ENCODE data around the gene ARID5B.

ARID5B gene

DNA sequence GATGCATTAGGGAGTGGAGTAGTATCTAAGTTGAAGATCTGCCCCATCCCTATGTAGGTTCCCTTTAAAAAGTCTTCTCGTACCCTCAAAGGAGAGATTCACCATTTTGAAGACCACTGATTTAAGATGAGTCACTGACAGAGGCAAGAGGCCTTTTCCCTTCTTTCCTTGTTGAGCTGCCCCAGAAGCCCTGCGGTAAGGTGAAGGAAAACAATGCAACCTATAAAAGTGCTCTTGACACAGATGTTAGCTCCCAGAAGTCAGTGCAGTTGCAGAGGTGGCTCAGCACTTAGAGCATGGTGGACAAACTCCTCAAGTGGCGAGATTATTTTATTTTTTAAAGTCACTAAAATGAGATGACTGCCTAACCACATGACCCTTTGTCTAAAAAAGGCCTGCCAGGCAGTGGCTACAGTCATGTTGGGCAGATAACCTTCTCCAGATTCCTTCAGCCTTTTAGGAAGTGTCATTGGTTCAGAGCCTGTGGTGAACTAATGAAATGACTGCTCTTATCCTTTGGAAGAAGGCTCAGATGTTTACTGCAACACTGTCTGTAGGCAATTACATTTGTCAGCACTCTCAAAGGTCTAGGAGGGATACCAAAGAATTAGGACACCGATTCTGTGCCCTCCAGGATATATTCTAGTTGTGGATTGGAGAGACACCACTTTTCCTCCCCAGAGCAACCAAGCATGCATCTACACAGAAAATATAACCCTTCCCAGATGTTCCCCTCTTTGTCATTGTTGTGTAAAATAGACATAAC, 88.7 kb downstream of the ARID5B start:
- Histone ChIP-seq H3K27me3 (ENCODE audit: control insufficient read depth, insufficient read depth, low read length) (no peaks in the 10 kb centered on the region), H3K9ac (ENCODE audit: low read length) (no peak overlapping the region), H3K4me3 (ENCODE audit: low read length) (no peak overlapping the region), H3K36me3 (ENCODE audit: control insufficient read depth, low read depth, low read length) (no peaks in the 10 kb centered on the region), H3K4me1 (ENCODE audit: control insufficient read depth, low read depth, low read length) (peaks cover 46% of the 10 kb centered on the region), H3K27ac (ENCODE audit: low read length) (no peak overlapping the region), H3K9me3 (ENCODE audit: control insufficient read depth, low read depth, low read length) (no peaks in the 10 kb centered on the region)

DNA sequence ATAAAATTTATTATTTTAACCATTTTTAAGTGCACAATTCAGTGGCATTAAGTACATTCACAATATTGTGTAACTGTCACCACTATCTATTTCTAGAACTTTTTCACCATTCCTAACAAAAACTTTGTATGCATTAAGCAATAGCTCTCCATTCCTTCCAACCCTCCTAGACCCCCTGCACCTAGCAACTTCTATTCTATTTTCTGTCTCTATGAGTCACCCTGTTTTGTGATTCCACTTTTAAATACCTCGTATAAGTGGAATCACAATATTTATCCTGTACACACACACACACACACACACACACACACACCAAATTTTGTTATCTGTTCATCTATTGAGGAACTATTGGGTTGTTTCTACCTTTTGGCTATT, 89.2 kb downstream of the ARID5B start:
- Histone ChIP-seq H3K9me3 (ENCODE audit: control insufficient read depth, low read depth, low read length) (no peaks in the 10 kb centered on the region), H3K27ac (ENCODE audit: low read length) (no peak overlapping the region), H3K4me3 (ENCODE audit: low read length) (no peak overlapping the region), H3K27me3 (ENCODE audit: control insufficient read depth, insufficient read depth, low read length) (no peaks in the 10 kb centered on the region), H3K36me3 (ENCODE audit: control insufficient read depth, low read depth, low read length) (no peaks in the 10 kb centered on the region), H3K9ac (ENCODE audit: low read length) (no peak overlapping the region), H3K4me1 (ENCODE audit: control insufficient read depth, low read depth, low read length) (peaks cover 41% of the 10 kb centered on the region)

DNA sequence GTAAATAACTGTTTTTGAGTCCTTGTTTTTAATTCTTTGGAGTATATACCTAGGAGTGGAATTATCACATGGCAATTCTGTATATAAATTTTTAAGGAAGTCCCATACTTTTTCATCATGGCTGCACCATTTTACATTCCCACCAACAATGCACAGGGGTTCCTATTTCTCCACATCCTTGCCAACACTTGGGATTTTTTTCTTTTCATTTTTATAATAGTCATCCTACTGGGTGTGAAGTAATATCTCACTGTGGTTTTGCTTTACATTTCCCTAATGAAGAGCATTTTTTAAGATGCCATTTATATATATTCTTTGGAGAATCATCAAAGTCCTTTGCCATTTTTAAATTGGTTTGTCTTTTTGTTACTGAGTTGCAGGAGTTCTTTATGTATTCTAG, 89.7 kb downstream of the ARID5B start:
- Histone ChIP-seq H3K9ac (ENCODE audit: low read length) (no peak overlapping the region), H3K4me3 (ENCODE audit: low read length) (no peak overlapping the region), H3K9me3 (ENCODE audit: control insufficient read depth, low read depth, low read length) (no peaks in the 10 kb centered on the region), H3K36me3 (ENCODE audit: control insufficient read depth, low read depth, low read length) (no peaks in the 10 kb centered on the region), H3K27ac (ENCODE audit: low read length) (no peak overlapping the region), H3K4me1 (ENCODE audit: control insufficient read depth, low read depth, low read length) (peaks cover 37% of the 10 kb centered on the region), H3K27me3 (ENCODE audit: control insufficient read depth, insufficient read depth, low read length) (no peaks in the 10 kb centered on the region)

DNA sequence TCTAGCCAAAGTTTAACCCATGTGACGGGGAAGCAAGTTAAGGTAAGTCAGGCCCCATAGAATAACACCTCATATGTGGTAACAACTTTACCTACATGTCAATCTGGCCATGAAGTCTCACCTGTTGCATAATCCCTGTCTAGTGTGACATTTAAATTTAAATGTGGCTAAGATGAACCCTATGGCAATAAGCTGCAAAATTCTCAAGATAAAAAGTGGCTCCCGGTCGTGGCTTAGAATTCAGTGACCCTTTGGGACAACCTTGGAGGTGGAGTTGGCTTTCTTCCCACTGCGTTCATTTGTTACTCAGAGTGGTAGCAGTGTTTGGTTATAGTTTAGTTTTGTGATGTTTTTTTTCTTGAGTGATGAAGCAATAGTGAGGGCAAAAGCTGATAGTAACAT, 90.6 kb downstream of the ARID5B start:
- no peaks in the 10 kb centered on the region for H3K36me3 ChIP-seq (ENCODE audit: control insufficient read depth, low read depth, low read length)
- H3K27ac ChIP-seq (ENCODE audit: low read length) = no peak overlapping the region
- H3K9me3 ChIP-seq (ENCODE audit: control insufficient read depth, low read depth, low read length) = no peaks in the 10 kb centered on the region
- H3K27me3 ChIP-seq (ENCODE audit: control insufficient read depth, insufficient read depth, low read length) = no peaks in the 10 kb centered on the region
- no peak overlapping the region for H3K4me3 ChIP-seq (ENCODE audit: low read length)
- H3K9ac ChIP-seq (ENCODE audit: low read length) = no peak overlapping the region
- peaks cover 28% of the 10 kb centered on the region for H3K4me1 ChIP-seq (ENCODE audit: control insufficient read depth, low read depth, low read length)

DNA sequence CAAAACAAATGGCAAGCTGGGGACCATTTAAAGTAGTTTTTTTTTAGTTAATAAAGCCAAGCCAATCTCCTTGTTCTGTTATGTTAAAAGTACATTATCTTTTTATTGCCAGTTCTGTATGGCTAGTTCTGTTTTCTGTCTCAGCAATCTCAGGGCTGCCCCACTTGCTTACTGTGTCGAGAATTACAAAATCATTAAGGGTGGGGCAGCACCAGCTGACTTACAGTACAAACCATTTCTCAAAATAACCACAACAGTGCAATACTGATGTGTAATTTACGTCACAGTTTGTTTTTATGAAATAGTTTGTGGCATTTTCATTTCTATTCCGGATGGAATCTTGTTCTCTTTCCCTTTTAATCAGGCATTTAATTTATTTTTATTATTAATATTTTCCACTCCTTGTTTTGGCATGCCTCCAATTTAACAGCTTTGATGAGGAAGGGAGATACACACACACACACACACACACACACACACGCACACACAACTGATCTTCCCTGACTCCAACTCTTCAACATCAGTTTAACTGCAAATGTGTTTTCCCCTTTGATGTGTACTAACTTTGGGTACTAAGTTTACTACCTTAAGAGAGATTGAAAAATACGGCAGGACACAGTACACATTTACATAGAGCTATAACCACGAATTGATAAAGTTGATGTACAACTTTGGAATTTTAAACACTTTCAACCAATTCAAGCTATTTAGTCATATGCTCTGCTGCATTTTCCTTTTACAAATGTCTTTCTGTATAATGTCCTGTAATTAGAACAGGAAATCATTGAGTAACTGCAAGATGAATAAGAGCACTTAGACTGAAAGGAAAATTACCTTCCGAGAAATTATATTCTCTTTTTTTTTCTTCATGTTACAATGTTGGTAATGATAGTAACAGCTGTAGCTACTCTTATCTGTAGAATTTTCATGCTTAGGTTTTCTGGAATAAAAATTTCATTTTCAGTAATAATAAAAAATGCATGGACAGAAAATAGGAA, 91.5 kb downstream of the ARID5B start:
- no peak overlapping the region for H3K27ac ChIP-seq (ENCODE audit: low read length)
- H3K4me3 ChIP-seq (ENCODE audit: low read length) = no peak overlapping the region
- no peaks in the 10 kb centered on the region for H3K36me3 ChIP-seq (ENCODE audit: control insufficient read depth, low read depth, low read length)
- no peaks in the 10 kb centered on the region for H3K9me3 ChIP-seq (ENCODE audit: control insufficient read depth, low read depth, low read length)
- H3K4me1 ChIP-seq (ENCODE audit: control insufficient read depth, low read depth, low read length) = peaks cover 20% of the 10 kb centered on the region
- H3K9ac ChIP-seq (ENCODE audit: low read length) = no peak overlapping the region
- no peaks in the 10 kb centered on the region for H3K27me3 ChIP-seq (ENCODE audit: control insufficient read depth, insufficient read depth, low read length)

DNA sequence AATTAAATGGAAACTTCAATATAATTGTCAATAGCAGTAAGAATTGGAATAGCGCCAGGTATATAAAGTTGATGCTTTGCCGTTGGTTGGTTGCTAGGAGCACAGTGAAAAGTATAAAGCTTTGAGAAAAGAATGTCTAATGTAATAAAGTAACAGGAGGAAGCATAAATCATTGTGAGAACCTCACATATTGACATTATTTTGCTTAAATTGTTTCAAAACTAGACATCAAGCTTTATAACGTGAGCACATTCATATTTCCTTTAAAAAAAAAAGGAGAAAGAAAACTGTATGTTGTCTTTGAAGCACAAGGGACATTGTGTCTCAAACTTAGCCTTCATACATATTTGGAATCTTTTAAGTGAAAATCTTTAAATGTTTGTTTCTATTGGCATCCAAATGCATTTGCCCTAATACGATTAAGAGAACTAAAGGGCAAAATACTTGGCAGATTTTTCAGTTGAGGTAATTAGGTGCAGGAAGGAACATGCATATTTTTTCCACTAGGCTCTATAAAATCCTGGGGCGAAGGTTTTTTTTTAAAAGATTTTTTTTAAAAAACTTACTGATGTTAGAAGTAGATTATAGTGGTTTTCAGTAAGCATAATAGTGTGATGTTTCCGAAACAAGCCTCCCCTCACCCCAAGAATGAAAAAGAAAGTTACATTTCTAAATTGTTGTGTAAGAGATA, 92.4 kb downstream of the ARID5B start:
- peaks cover 18% of the 10 kb centered on the region for H3K4me1 ChIP-seq (ENCODE audit: control insufficient read depth, low read depth, low read length)
- no peak overlapping the region for H3K4me3 ChIP-seq (ENCODE audit: low read length)
- H3K36me3 ChIP-seq (ENCODE audit: control insufficient read depth, low read depth, low read length) = no peaks in the 10 kb centered on the region
- H3K9me3 ChIP-seq (ENCODE audit: control insufficient read depth, low read depth, low read length) = no peaks in the 10 kb centered on the region
- H3K27me3 ChIP-seq (ENCODE audit: control insufficient read depth, insufficient read depth, low read length) = no peaks in the 10 kb centered on the region
- H3K9ac ChIP-seq (ENCODE audit: low read length) = no peak overlapping the region
- no peak overlapping the region for H3K27ac ChIP-seq (ENCODE audit: low read length)

DNA sequence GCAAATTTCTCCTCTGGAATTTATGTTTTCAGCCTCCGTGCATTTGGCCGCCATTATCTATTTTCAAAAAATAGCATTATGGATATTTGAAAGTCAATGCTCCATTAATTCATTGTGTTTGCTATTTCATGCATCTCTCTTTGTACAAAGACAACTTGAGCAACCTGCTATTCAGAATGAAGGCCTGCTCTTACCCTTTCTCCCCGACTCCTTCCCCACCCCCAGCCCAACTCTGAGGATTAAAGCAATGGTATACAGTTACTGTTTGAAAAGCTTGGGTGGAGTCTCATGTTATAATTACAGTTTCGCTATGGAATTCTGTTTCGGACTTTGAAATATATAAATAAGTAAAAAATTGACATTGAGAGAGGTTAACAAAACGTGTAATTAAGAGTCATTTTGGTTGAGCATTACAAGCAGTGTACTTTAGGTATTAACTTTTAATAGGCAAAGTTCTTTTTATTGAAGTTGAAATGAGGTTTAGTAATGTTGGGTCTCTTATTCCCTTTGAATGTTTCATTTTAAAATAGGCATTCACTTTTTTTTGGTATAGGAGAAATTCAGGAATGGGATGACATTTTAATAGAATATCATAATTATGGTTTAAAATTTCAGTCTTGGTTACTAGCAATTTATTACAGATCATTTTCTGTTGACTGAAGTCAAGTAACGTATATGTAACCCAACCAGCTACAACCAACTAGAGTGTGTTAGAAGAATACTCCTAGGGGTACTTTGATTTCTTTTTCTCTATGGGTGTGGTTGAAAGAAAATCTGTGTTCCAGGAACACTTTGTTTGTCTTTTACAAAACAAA, 93.1 kb downstream of the ARID5B start:
- Histone ChIP-seq H3K27ac (ENCODE audit: low read length) (no peak overlapping the region), H3K4me1 (ENCODE audit: control insufficient read depth, low read depth, low read length) (peaks cover 18% of the 10 kb centered on the region), H3K36me3 (ENCODE audit: control insufficient read depth, low read depth, low read length) (no peaks in the 10 kb centered on the region), H3K9me3 (ENCODE audit: control insufficient read depth, low read depth, low read length) (no peaks in the 10 kb centered on the region), H3K27me3 (ENCODE audit: control insufficient read depth, insufficient read depth, low read length) (no peaks in the 10 kb centered on the region), H3K4me3 (ENCODE audit: low read length) (no peak overlapping the region), H3K9ac (ENCODE audit: low read length) (no peak overlapping the region)

DNA sequence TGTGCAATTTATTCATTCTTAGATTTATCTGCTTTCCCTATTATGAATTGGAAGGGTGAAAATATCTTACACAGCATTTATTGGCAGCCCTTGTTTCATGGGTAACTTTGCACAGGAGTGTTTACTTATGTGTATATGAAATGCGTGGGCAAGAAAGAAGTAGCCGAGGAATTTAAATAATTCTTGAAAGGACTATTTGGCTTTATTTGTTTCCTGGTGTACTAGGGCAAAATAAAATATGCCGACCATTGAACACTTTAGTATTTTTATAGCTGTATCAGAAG, 93.7 kb downstream of the ARID5B start:
- H3K27ac ChIP-seq (ENCODE audit: low read length) = no peak overlapping the region
- peaks cover 18% of the 10 kb centered on the region for H3K4me1 ChIP-seq (ENCODE audit: control insufficient read depth, low read depth, low read length)
- no peaks in the 10 kb centered on the region for H3K9me3 ChIP-seq (ENCODE audit: control insufficient read depth, low read depth, low read length)
- no peak overlapping the region for H3K4me3 ChIP-seq (ENCODE audit: low read length)
- H3K27me3 ChIP-seq (ENCODE audit: control insufficient read depth, insufficient read depth, low read length) = no peaks in the 10 kb centered on the region
- H3K36me3 ChIP-seq (ENCODE audit: control insufficient read depth, low read depth, low read length) = no peaks in the 10 kb centered on the region
- no peak overlapping the region for H3K9ac ChIP-seq (ENCODE audit: low read length)

DNA sequence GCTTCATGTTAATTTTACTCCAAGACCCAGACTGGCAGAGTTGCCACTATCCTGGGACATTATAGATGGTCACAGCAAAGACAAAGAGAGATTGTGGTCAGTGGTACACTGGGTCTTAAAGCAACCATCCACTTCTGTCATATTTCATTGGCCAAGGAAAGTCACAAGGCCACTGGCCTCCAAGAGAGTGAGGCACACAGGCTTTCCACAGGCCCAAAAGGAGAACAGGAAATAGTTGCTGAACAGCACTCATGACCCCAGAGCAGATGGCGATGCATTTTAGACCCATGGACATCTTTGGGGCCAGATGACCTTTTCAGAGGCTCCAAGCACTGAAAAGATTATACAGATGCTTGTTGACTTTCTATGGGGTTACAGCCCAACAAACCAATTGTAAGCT, 97.4 kb downstream of the ARID5B start:
- no peaks in the 10 kb centered on the region for H3K9me3 ChIP-seq (ENCODE audit: control insufficient read depth, low read depth, low read length)
- no peak overlapping the region for H3K27ac ChIP-seq (ENCODE audit: low read length)
- H3K27me3 ChIP-seq (ENCODE audit: control insufficient read depth, insufficient read depth, low read length) = no peaks in the 10 kb centered on the region
- peaks cover 12% of the 10 kb centered on the region for H3K4me1 ChIP-seq (ENCODE audit: control insufficient read depth, low read depth, low read length)
- H3K36me3 ChIP-seq (ENCODE audit: control insufficient read depth, low read depth, low read length) = no peaks in the 10 kb centered on the region
- H3K4me3 ChIP-seq (ENCODE audit: low read length) = no peak overlapping the region
- no peak overlapping the region for H3K9ac ChIP-seq (ENCODE audit: low read length)

DNA sequence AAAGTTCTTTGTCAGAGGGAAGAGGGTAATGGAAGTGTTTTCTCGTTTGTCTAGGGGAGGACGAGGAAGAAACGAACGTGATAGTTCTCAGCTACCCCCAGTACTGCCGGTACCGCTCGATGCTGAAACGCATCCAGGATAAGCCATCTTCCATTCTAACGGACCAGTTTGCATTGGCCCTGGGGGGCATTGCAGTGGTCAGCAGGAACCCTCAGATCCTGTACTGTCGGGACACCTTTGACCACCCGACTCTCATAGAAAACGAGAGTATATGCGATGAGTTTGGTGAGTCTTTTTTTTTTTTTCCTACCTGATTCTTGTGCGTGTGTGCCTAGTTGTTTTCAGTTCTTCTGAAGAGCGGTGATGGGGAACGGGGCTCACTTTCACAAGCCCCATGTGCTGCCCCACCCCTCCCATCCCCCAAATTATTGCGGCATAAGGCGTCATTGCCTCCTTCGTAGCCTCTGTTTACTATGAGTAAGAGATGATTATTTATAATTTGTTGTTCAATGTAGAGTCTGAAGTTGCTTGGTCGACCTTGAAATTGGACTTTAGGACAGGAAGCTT, 98.6 kb downstream of the ARID5B start:
- Histone ChIP-seq H3K9me3 (ENCODE audit: control insufficient read depth, low read depth, low read length) (no peaks in the 10 kb centered on the region), H3K9ac (ENCODE audit: low read length) (no peak overlapping the region), H3K4me3 (ENCODE audit: low read length) (no peak overlapping the region), H3K27me3 (ENCODE audit: control insufficient read depth, insufficient read depth, low read length) (no peaks in the 10 kb centered on the region), H3K27ac (ENCODE audit: low read length) (no peak overlapping the region), H3K4me1 (ENCODE audit: control insufficient read depth, low read depth, low read length) (peaks cover 1% of the 10 kb centered on the region), H3K36me3 (ENCODE audit: control insufficient read depth, low read depth, low read length) (no peaks in the 10 kb centered on the region)

DNA sequence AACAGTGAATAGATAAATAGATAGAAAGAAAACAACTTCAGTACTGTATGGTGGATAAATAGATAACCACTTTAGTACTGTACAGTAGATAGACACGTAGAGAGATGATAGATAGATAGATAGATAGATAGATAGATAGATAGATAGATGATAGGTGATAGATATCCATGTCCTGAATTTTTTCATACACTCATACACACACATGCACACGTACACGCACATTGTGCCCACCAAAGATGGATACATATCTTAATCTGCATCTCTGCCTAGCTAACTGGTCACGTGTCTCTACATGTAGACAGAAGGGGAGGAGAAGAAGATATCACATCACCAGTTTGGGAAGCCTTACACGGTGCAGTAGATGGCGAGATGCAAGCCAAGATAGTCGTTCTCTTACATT, 99.2 kb downstream of the ARID5B start:
- Histone ChIP-seq H3K27me3 (ENCODE audit: control insufficient read depth, insufficient read depth, low read length) (no peaks in the 10 kb centered on the region), H3K9ac (ENCODE audit: low read length) (no peak overlapping the region), H3K27ac (ENCODE audit: low read length) (no peak overlapping the region), H3K4me3 (ENCODE audit: low read length) (no peak overlapping the region), H3K9me3 (ENCODE audit: control insufficient read depth, low read depth, low read length) (no peaks in the 10 kb centered on the region), H3K4me1 (ENCODE audit: control insufficient read depth, low read depth, low read length) (no peaks in the 10 kb centered on the region), H3K36me3 (ENCODE audit: control insufficient read depth, low read depth, low read length) (no peaks in the 10 kb centered on the region)

All from iPS-18a (cell line).